ENCODE results near the gene RNF208.

- TF ChIP-seq CTCF (IDR thresholded peaks at IDR 0.05): no peak
- TF ChIP-seq EZH2 (IDR thresholded peaks at IDR 0.05; ENCODE audit: borderline replicate concordance, insufficient read depth, low read depth, low read length, poor library complexity, severe bottlenecking): no peak
Measured at GRCh38 chr9:137172901-137173795, 48.9 kb downstream of the RNF208 start.

Measured in B cell (primary cell).